K562 (cell line): Measurements from ENCODE around the gene SREBF1.

ENCODE experiments used
- CTCF ChIP-seq, 3 experiments: IDR thresholded peaks in 2 of 3; conservative IDR thresholded peaks in 1 of 3; 2 replicates each; pipeline ENCODE4 v1.5.1; 2011 to 2012; ENCODE audit warnings: low read length in 3 of 3, mild to moderate bottlenecking in 3 of 3, control low read depth in 2 of 3, improper control_type of control experiment in 1 of 3, inconsistent platforms in 1 of 3, low read depth in 1 of 3, mixed read lengths in 1 of 3, moderate library complexity in 1 of 3; ENCODE audit not compliant: insufficient read depth in 2 of 3
- FOXO4 ChIP-seq: fragments of 450-650 bp; formaldehyde crosslinking; IDR thresholded peaks from 2 replicates; pipeline ENCODE4 v1.4.0; 2020; ENCODE audit warnings: mild to moderate bottlenecking, moderate library complexity
- PCBP1 ChIP-seq: fragments of 200-400 bp; formaldehyde crosslinking; IDR thresholded peaks from 2 replicates; pipeline ENCODE4 v1.6.1; 2018; ENCODE audit warnings: mild to moderate bottlenecking, low read depth, low read length; ENCODE audit not compliant: poor library complexity, severe bottlenecking
- POLR2A ChIP-seq: fragments of 450-650 bp; conservative IDR thresholded peaks from 2 replicates; pipeline ENCODE4 v1.6.1; 2016
- RAD51 ChIP-seq: fragments of 450-650 bp; IDR thresholded peaks from 2 replicates; pipeline ENCODE4 v1.7.1; 2016; ENCODE audit warnings: low read depth, mild to moderate bottlenecking, borderline replicate concordance
- ZNF324 ChIP-seq: fragments of 250-450 bp; sonication (Bioruptor Pico); IDR thresholded peaks from 2 replicates; pipeline ENCODE4 v1.4.0; 2020; ENCODE audit warnings: mild to moderate bottlenecking

GRCh38 chr17:17762744-17763105 is 74.1 kb downstream of the SREBF1 start:
- no peak for TF ChIP-seq RAD51
- TF ChIP-seq FOXO4 (CRISPR knock-in tag) = no peak
- TF ChIP-seq PCBP1 = no peak
- TF ChIP-seq POLR2A = no peak
- no peak for TF ChIP-seq CTCF (IDR thresholded peaks at IDR 0.05 in 2 of 3, conservative IDR thresholded peaks at IDR 0.05 in 1 of 3; ENCODE audit: insufficient read depth in 2 of 3, low read depth in 1 of 3, low read length in 3 of 3)
- TF ChIP-seq ZNF324 (CRISPR knock-in tag) = no peak
